ENCODE measurements around the gene TRIM7.

- TF ChIP-seq SUZ12 (IDR thresholded peaks at IDR 0.05; ENCODE audit: extremely low read depth, insufficient read depth, insufficient read length) (no peak), YY1 (IDR thresholded peaks at IDR 0.05; ENCODE audit: insufficient read depth, insufficient read length) (no peak), ZNF274 (IDR thresholded peaks at IDR 0.05; ENCODE audit: low read depth, low read length) (no peak)
Measured at GRCh38 chr5:181170237-181170825, 34.7 kb downstream of the TRIM7 start.
